ENCODE results near the gene LRRC2.
"Not testable (repeated sequence)": the region's sequence is repeated elsewhere in the genome, so short reads cannot be mapped to it uniquely, and the experiment has no call there.

The LRRC2 gene

GRCh38 chr3:46599590-46599989 is 33.5 kb upstream of the LRRC2 start:
- Histone ChIP-seq H3K4me1 (ENCODE audit: control insufficient read depth, low read depth, low read length) (peaks cover 30% of the 10 kb centered on the region), H3K27me3 (ENCODE audit: control insufficient read depth, insufficient read depth, low read length) (no peaks in the 10 kb centered on the region), H3K36me3 (ENCODE audit: control insufficient read depth, low read depth, low read length) (no peaks in the 10 kb centered on the region), H3K9ac (ENCODE audit: low read length) (no peak overlapping the region), H3K27ac (ENCODE audit: low read length) (no peak overlapping the region), H3K4me3 (ENCODE audit: low read length) (no peak overlapping the region), H3K9me3 (ENCODE audit: control insufficient read depth, low read depth, low read length) (no peaks in the 10 kb centered on the region)

- Histone ChIP-seq H3K36me3 (ENCODE audit: control insufficient read depth, low read depth, low read length) (no peaks in the 10 kb centered on the region), H3K9me3 (ENCODE audit: control insufficient read depth, low read depth, low read length) (no peaks in the 10 kb centered on the region), H3K27ac (ENCODE audit: low read length) (no peak overlapping the region), H3K9ac (ENCODE audit: low read length) (no peak overlapping the region), H3K4me1 (ENCODE audit: control insufficient read depth, low read depth, low read length) (peaks cover 17% of the 10 kb centered on the region), H3K4me3 (ENCODE audit: low read length) (no peak overlapping the region), H3K27me3 (ENCODE audit: control insufficient read depth, insufficient read depth, low read length) (no peaks in the 10 kb centered on the region)
Measured at GRCh38 chr3:46595819-46596314, 29.8 kb upstream of the LRRC2 start.

- no peak overlapping the region for H3K4me3 ChIP-seq (ENCODE audit: low read length)
- no peak overlapping the region for H3K9ac ChIP-seq (ENCODE audit: low read length)
- no peak overlapping the region for H3K27ac ChIP-seq (ENCODE audit: low read length)
- peaks cover 11% of the 10 kb centered on the region for H3K9me3 ChIP-seq (ENCODE audit: control insufficient read depth, low read depth, low read length)
- no peaks in the 10 kb centered on the region for H3K27me3 ChIP-seq (ENCODE audit: control insufficient read depth, insufficient read depth, low read length)
- H3K36me3 ChIP-seq (ENCODE audit: control insufficient read depth, low read depth, low read length) = no peaks in the 10 kb centered on the region
- peaks cover 13% of the 10 kb centered on the region for H3K4me1 ChIP-seq (ENCODE audit: control insufficient read depth, low read depth, low read length)
Measured at GRCh38 chr3:46594723-46595122, 28.6 kb upstream of the LRRC2 start.

- Histone ChIP-seq H3K9ac (ENCODE audit: low read length) (no peak overlapping the region), H3K4me1 (ENCODE audit: control insufficient read depth, low read depth, low read length) (peaks cover 5% of the 10 kb centered on the region), H3K36me3 (ENCODE audit: control insufficient read depth, low read depth, low read length) (no peaks in the 10 kb centered on the region), H3K27me3 (ENCODE audit: control insufficient read depth, insufficient read depth, low read length) (no peaks in the 10 kb centered on the region), H3K27ac (ENCODE audit: low read length) (no peak overlapping the region), H3K4me3 (ENCODE audit: low read length) (no peak overlapping the region), H3K9me3 (ENCODE audit: control insufficient read depth, low read depth, low read length) (peaks cover 17% of the 10 kb centered on the region)
Measured at GRCh38 chr3:46593979-46594378, 27.9 kb upstream of the LRRC2 start.

GRCh38 chr3:46593274-46593862 is 27.3 kb upstream of the LRRC2 start:
- Histone ChIP-seq H3K27ac (ENCODE audit: low read length) (no peak overlapping the region), H3K4me1 (ENCODE audit: control insufficient read depth, low read depth, low read length) (no peaks in the 10 kb centered on the region), H3K9me3 (ENCODE audit: control insufficient read depth, low read depth, low read length) (peaks cover 22% of the 10 kb centered on the region), H3K4me3 (ENCODE audit: low read length) (no peak overlapping the region), H3K27me3 (ENCODE audit: control insufficient read depth, insufficient read depth, low read length) (no peaks in the 10 kb centered on the region), H3K9ac (ENCODE audit: low read length) (no peak overlapping the region), H3K36me3 (ENCODE audit: control insufficient read depth, low read depth, low read length) (no peaks in the 10 kb centered on the region)

- peaks cover 34% of the 10 kb centered on the region for H3K36me3 ChIP-seq (ENCODE audit: control insufficient read depth, low read depth, low read length)
- H3K4me1 ChIP-seq (ENCODE audit: control insufficient read depth, low read depth, low read length); H3K27ac ChIP-seq (ENCODE audit: low read length); H3K27me3 ChIP-seq (ENCODE audit: control insufficient read depth, insufficient read depth, low read length); H3K9ac ChIP-seq (ENCODE audit: low read length); H3K4me3 ChIP-seq (ENCODE audit: low read length): not testable (repeated sequence)
- peaks cover 44% of the 10 kb centered on the region for H3K9me3 ChIP-seq (ENCODE audit: control insufficient read depth, low read depth, low read length)
Measured at GRCh38 chr3:46587268-46587667, 21.2 kb upstream of the LRRC2 start.

GRCh38 chr3:46586738-46587246 is 20.7 kb upstream of the LRRC2 start:
- no peak overlapping the region for H3K9ac ChIP-seq (ENCODE audit: low read length)
- no peaks in the 10 kb centered on the region for H3K4me1 ChIP-seq (ENCODE audit: control insufficient read depth, low read depth, low read length)
- peaks cover 44% of the 10 kb centered on the region for H3K9me3 ChIP-seq (ENCODE audit: control insufficient read depth, low read depth, low read length)
- H3K36me3 ChIP-seq (ENCODE audit: control insufficient read depth, low read depth, low read length) = peaks cover 39% of the 10 kb centered on the region
- H3K4me3 ChIP-seq (ENCODE audit: low read length) = no peak overlapping the region
- H3K27me3 ChIP-seq (ENCODE audit: control insufficient read depth, insufficient read depth, low read length) = no peaks in the 10 kb centered on the region
- no peak overlapping the region for H3K27ac ChIP-seq (ENCODE audit: low read length)

- Histone ChIP-seq H3K27ac (ENCODE audit: low read length) (no peak overlapping the region), H3K9ac (ENCODE audit: low read length) (no peak overlapping the region), H3K4me1 (ENCODE audit: control insufficient read depth, low read depth, low read length) (no peaks in the 10 kb centered on the region), H3K9me3 (ENCODE audit: control insufficient read depth, low read depth, low read length) (peaks cover 44% of the 10 kb centered on the region), H3K27me3 (ENCODE audit: control insufficient read depth, insufficient read depth, low read length) (no peaks in the 10 kb centered on the region), H3K36me3 (ENCODE audit: control insufficient read depth, low read depth, low read length) (peaks cover 47% of the 10 kb centered on the region), H3K4me3 (ENCODE audit: low read length) (no peak overlapping the region)
Measured at GRCh38 chr3:46585799-46586693, 19.9 kb upstream of the LRRC2 start.

- H3K4me1 ChIP-seq (ENCODE audit: control insufficient read depth, low read depth, low read length) = peaks cover 9% of the 10 kb centered on the region
- no peak overlapping the region for H3K4me3 ChIP-seq (ENCODE audit: low read length)
- no peaks in the 10 kb centered on the region for H3K27me3 ChIP-seq (ENCODE audit: control insufficient read depth, insufficient read depth, low read length)
- H3K27ac ChIP-seq (ENCODE audit: low read length) = no peak overlapping the region
- peaks cover 34% of the 10 kb centered on the region for H3K9me3 ChIP-seq (ENCODE audit: control insufficient read depth, low read depth, low read length)
- no peak overlapping the region for H3K9ac ChIP-seq (ENCODE audit: low read length)
- peaks cover 59% of the 10 kb centered on the region for H3K36me3 ChIP-seq (ENCODE audit: control insufficient read depth, low read depth, low read length)
Measured at GRCh38 chr3:46584598-46585467, 18.7 kb upstream of the LRRC2 start.

- Histone ChIP-seq H3K36me3 (ENCODE audit: control insufficient read depth, low read depth, low read length) (peaks cover 68% of the 10 kb centered on the region), H3K27me3 (ENCODE audit: control insufficient read depth, insufficient read depth, low read length) (peaks cover 31% of the 10 kb centered on the region), H3K9me3 (ENCODE audit: control insufficient read depth, low read depth, low read length) (peaks cover 5% of the 10 kb centered on the region), H3K4me1 (ENCODE audit: control insufficient read depth, low read depth, low read length) (peaks cover 26% of the 10 kb centered on the region), H3K27ac (ENCODE audit: low read length) (no peak overlapping the region), H3K4me3 (ENCODE audit: low read length) (peak overlapping the region; percentile 95), H3K9ac (ENCODE audit: low read length) (no peak overlapping the region)
Measured at GRCh38 chr3:46580675-46581074, 14.6 kb upstream of the LRRC2 start.

GRCh38 chr3:46579756-46580286 is 13.7 kb upstream of the LRRC2 start:
- Histone ChIP-seq H3K4me1 (ENCODE audit: control insufficient read depth, low read depth, low read length) (peaks cover 34% of the 10 kb centered on the region), H3K36me3 (ENCODE audit: control insufficient read depth, low read depth, low read length) (peaks cover 59% of the 10 kb centered on the region), H3K27ac (ENCODE audit: low read length) (no peak overlapping the region), H3K9ac (ENCODE audit: low read length) (peak overlapping the region; percentile 88), H3K4me3 (ENCODE audit: low read length) (peak overlapping the region; percentile 95), H3K9me3 (ENCODE audit: control insufficient read depth, low read depth, low read length) (peaks cover 5% of the 10 kb centered on the region), H3K27me3 (ENCODE audit: control insufficient read depth, insufficient read depth, low read length) (peaks cover 31% of the 10 kb centered on the region)
